ENCODE measurements around the gene RILP. TPM values are rescaled to one million over a fixed set of nuclear protein-coding genes. Genes with fewer than 3 reads are reported as not detected.

Gene RILP
- polyA plus RNA-seq, 2 of the 4 experiments (the other 2 are of a cell fraction): 6.4 to 6.8 TPM

- 90% methylated on average over 8 of the region's 8 CpGs for WGBS (ENCODE audit: missing lambda C conversion rate)
- H3K9me3 ChIP-seq: peaks cover 9% of the 10 kb centered on the region; the same call in 2 of the 3 replicates
- peaks cover 7% of the 10 kb centered on the region for H3K4me1 ChIP-seq
- POLR2A ChIA-PET: no interaction called here
- TF ChIP-seq SREBF2 (IDR thresholded peaks at IDR 0.05): no peak
- CTCF ChIA-PET: interaction anchor here (1.0 to 6.8 kb wide), 5 partner anchors 12 to 32 kb away, joined by 3 to 40 read pairs (median 21); partner anchors contain the start of gene SLC43A2
- FAIRE-seq (no peak), DNase-seq (ENCODE audit: low read depth in 1 of 2, low spot score in 1 of 2) (no peak), ATAC-seq (peak; percentile 50 to 51; a peak in 5 of 6 replicates)
- H3K4me3 ChIP-seq: no peak overlapping the region
- no peak overlapping the region for H3K4me2 ChIP-seq
- H3K27ac ChIP-seq: peak overlapping the region in 1 of 2 experiments; percentile 61; a peak in 2 of 6 replicates
These were observed 51.1 kb downstream of the RILP start for GRCh38 chr17:1598399-1599095.

- 56% methylated on average over 14 of the region's 14 CpGs for WGBS (ENCODE audit: missing lambda C conversion rate)
- no peak for FAIRE-seq
- no peak for DNase-seq (ENCODE audit: low read depth in 1 of 2, low spot score in 1 of 2)
- peak in 1 of 2 experiments; percentile 75; a peak in 3 of 6 replicates for ATAC-seq
- ChIA-PET POLR2A (no interaction called here), CTCF (interaction anchor here (1.0 to 6.8 kb wide), 6 partner anchors 13 to 33 kb away, joined by 3 to 40 read pairs (median 15); partner anchors contain the start of gene SLC43A2)
- H3K9me3 ChIP-seq: peaks cover 9% of the 10 kb centered on the region; the same call in 2 of the 3 replicates
- no peak overlapping the region for H3K4me3 ChIP-seq
- H3K4me2 ChIP-seq: 0 out of 3 replicates have a peak overlapping the region, but pooled peaks have one; percentile 11
- peak overlapping the region in 1 of 2 experiments; percentile 61; a peak in 3 of 6 replicates for H3K27ac ChIP-seq
- no peak for TF ChIP-seq REST (IDR thresholded peaks at IDR 0.05)
- no peak for TF ChIP-seq ESRRA (IDR thresholded peaks at IDR 0.05; ENCODE audit: borderline replicate concordance, low read length)
- TF ChIP-seq HOXB5 (CRISPR knock-in tag; IDR thresholded peaks at IDR 0.05): no peak
- no peak for TF ChIP-seq MYC (IDR thresholded peaks at IDR 0.05; ENCODE audit: borderline replicate concordance, low read length)
- TF ChIP-seq HDAC2 (IDR thresholded peaks at IDR 0.05): no peak
- no peak for TF ChIP-seq ELK1 (IDR thresholded peaks at IDR 0.05; ENCODE audit: low read depth, low read length)
- TF ChIP-seq E2F6 (IDR thresholded peaks at IDR 0.05; ENCODE audit: borderline replicate concordance, low read depth): no peak
- no peak for TF ChIP-seq CHD4 (IDR thresholded peaks at IDR 0.05; ENCODE audit: borderline replicate concordance)
- no peak for TF ChIP-seq SREBF2 (IDR thresholded peaks at IDR 0.05)
- no peak for TF ChIP-seq ZNF302 (CRISPR knock-in tag; IDR thresholded peaks at IDR 0.05)
- no peak for TF ChIP-seq MAZ (IDR thresholded peaks at IDR 0.05; ENCODE audit: borderline replicate concordance, low read depth, low read length)
- H3K4me1 ChIP-seq: peaks cover 7% of the 10 kb centered on the region
These were observed 51.8 kb downstream of the RILP start for GRCh38 chr17:1597861-1598342.

Small RNAs within 50 kb of the gene (small RNA-seq; reads per million reads assigned to genes)
- 0 reads per million in 6 experiments for gene RN7SL105P

Other genes starting within 250 kb of the RILP start
- 1,017 and 1,284 TPM in 2 replicates for gene YWHAE, start 249.6 kb downstream of the RILP start, polyA plus RNA-seq (2011; rRNA removed)
- 1,548 to 1,575 TPM (median 1,561 TPM) in 3 replicates for gene YWHAE, start 249.6 kb downstream of the RILP start, polyA plus RNA-seq (2017; fragmentation: RNase III; extraction: RNeasy Plus Mini Kit Qiagen cat#74134 plus additional on column Dnase treatment)
- 117 and 124 TPM in 2 replicates for gene CRK, start 193.6 kb downstream of the RILP start, polyA plus RNA-seq (2011; rRNA removed)
- 73.1 to 76.5 TPM (median 75.1 TPM) in 3 replicates for gene CRK, start 193.6 kb downstream of the RILP start, polyA plus RNA-seq (2017; fragmentation: RNase III; extraction: RNeasy Plus Mini Kit Qiagen cat#74134 plus additional on column Dnase treatment)
- 101 and 108 TPM in 2 replicates for gene MYO1C, start 157.2 kb downstream of the RILP start, polyA plus RNA-seq (2011; rRNA removed)
- gene MYO1C, start 157.2 kb downstream of the RILP start, polyA plus RNA-seq (2017; fragmentation: RNase III; extraction: RNeasy Plus Mini Kit Qiagen cat#74134 plus additional on column Dnase treatment): 120 to 127 TPM (median 123 TPM) in 3 replicates
- 30.8 and 41.8 TPM in 2 replicates for gene INPP5K, start 133.3 kb downstream of the RILP start, polyA plus RNA-seq (2011; rRNA removed)
- gene INPP5K, start 133.3 kb downstream of the RILP start, polyA plus RNA-seq (2017; fragmentation: RNase III; extraction: RNeasy Plus Mini Kit Qiagen cat#74134 plus additional on column Dnase treatment): 23.6 to 24.5 TPM (median 24.3 TPM) in 3 replicates
- 69.5 and 80.5 TPM in 2 replicates for gene PITPNA, start 87.1 kb downstream of the RILP start, polyA plus RNA-seq (2011; rRNA removed)
- 47.0 to 50.7 TPM (median 48.5 TPM) in 3 replicates for gene PITPNA, start 87.1 kb downstream of the RILP start, polyA plus RNA-seq (2017; fragmentation: RNase III; extraction: RNeasy Plus Mini Kit Qiagen cat#74134 plus additional on column Dnase treatment)
- 6.0 and 7.0 TPM in 2 replicates for gene SLC43A2, start 21.0 kb downstream of the RILP start, polyA plus RNA-seq (2011; rRNA removed)
- 3.5 to 6.0 TPM (median 5.3 TPM) in 3 replicates for gene SLC43A2, start 21.0 kb downstream of the RILP start, polyA plus RNA-seq (2017; fragmentation: RNase III; extraction: RNeasy Plus Mini Kit Qiagen cat#74134 plus additional on column Dnase treatment)
- 0.09 TPM in 2 replicates for gene SCARF1, start 4.1 kb downstream of the RILP start, polyA plus RNA-seq (2011; rRNA removed)
- gene SCARF1, start 4.1 kb downstream of the RILP start, polyA plus RNA-seq (2017; fragmentation: RNase III; extraction: RNeasy Plus Mini Kit Qiagen cat#74134 plus additional on column Dnase treatment): 0.21 to 0.30 TPM (median 0.30 TPM) in 3 replicates
- gene PRPF8, start 35.0 kb upstream of the RILP start, polyA plus RNA-seq (2011; rRNA removed): 263 and 374 TPM in 2 replicates
- gene PRPF8, start 35.0 kb upstream of the RILP start, polyA plus RNA-seq (2017; fragmentation: RNase III; extraction: RNeasy Plus Mini Kit Qiagen cat#74134 plus additional on column Dnase treatment): 228 to 250 TPM (median 234 TPM) in 3 replicates
- 3.4 and 4.5 TPM in 2 replicates for gene TLCD2, start 60.5 kb upstream of the RILP start, polyA plus RNA-seq (2011; rRNA removed)
- gene TLCD2, start 60.5 kb upstream of the RILP start, polyA plus RNA-seq (2017; fragmentation: RNase III; extraction: RNeasy Plus Mini Kit Qiagen cat#74134 plus additional on column Dnase treatment): 3.1 to 3.8 TPM (median 3.5 TPM) in 3 replicates
- 4.6 and 4.9 TPM in 2 replicates for gene WDR81, start 74.8 kb upstream of the RILP start, polyA plus RNA-seq (2011; rRNA removed)
- gene WDR81, start 74.8 kb upstream of the RILP start, polyA plus RNA-seq (2017; fragmentation: RNase III; extraction: RNeasy Plus Mini Kit Qiagen cat#74134 plus additional on column Dnase treatment): 22.6 to 26.8 TPM (median 25.5 TPM) in 3 replicates
- gene SERPINF2, start 93.0 kb upstream of the RILP start, polyA plus RNA-seq (2011; rRNA removed): 2.1 and 2.7 TPM in 2 replicates
- 2.4 to 2.9 TPM (median 2.7 TPM) in 3 replicates for gene SERPINF2, start 93.0 kb upstream of the RILP start, polyA plus RNA-seq (2017; fragmentation: RNase III; extraction: RNeasy Plus Mini Kit Qiagen cat#74134 plus additional on column Dnase treatment)
- gene SERPINF1, start 112.2 kb upstream of the RILP start, polyA plus RNA-seq (2011; rRNA removed): 11.5 and 13.7 TPM in 2 replicates
- gene SERPINF1, start 112.2 kb upstream of the RILP start, polyA plus RNA-seq (2017; fragmentation: RNase III; extraction: RNeasy Plus Mini Kit Qiagen cat#74134 plus additional on column Dnase treatment): 2.3 to 3.4 TPM (median 3.0 TPM) in 3 replicates
- gene SMYD4, start 180.0 kb upstream of the RILP start, polyA plus RNA-seq (2011; rRNA removed): 12.1 and 12.4 TPM in 2 replicates
- gene SMYD4, start 180.0 kb upstream of the RILP start, polyA plus RNA-seq (2017; fragmentation: RNase III; extraction: RNeasy Plus Mini Kit Qiagen cat#74134 plus additional on column Dnase treatment): 9.8 to 11.1 TPM (median 10.4 TPM) in 3 replicates
- gene RPA1, start 180.1 kb upstream of the RILP start, polyA plus RNA-seq (2011; rRNA removed): 136 and 145 TPM in 2 replicates
- 72.2 to 77.1 TPM (median 73.4 TPM) in 3 replicates for gene RPA1, start 180.1 kb upstream of the RILP start, polyA plus RNA-seq (2017; fragmentation: RNase III; extraction: RNeasy Plus Mini Kit Qiagen cat#74134 plus additional on column Dnase treatment)

Measured in A549 (cell line).